Parathyroid adenoma (tissue), 2 donors: Measurements from ENCODE around the gene C2orf72.

ENCODE experiments used
- H2AFZ ChIP-seq: fragments of 300-600 bp; sonication (generic); one replicate; pipeline ENCODE4 v1.7.0; 2017; ENCODE audit warnings: antibody characterized with exemption, mild to moderate bottlenecking
- H3K27ac ChIP-seq: fragments of 300-600 bp; sonication (generic); one replicate; pipeline ENCODE4 v1.7.0; 2017
- H3K27me3 ChIP-seq: fragments of 300-600 bp; sonication (generic); one replicate; pipeline ENCODE4 v1.7.0; 2017; ENCODE audit warnings: low read length; ENCODE audit not compliant: control insufficient read depth, insufficient read depth
- H3K36me3 ChIP-seq: fragments of 300-600 bp; sonication (generic); one replicate; pipeline ENCODE4 v1.7.0; 2017; ENCODE audit warnings: low read length; ENCODE audit not compliant: control insufficient read depth, insufficient read depth
- H3K4me1 ChIP-seq: fragments of 300-600 bp; sonication (generic); one replicate; pipeline ENCODE4 v1.7.0; 2017; ENCODE audit warnings: control low read depth
- H3K4me2 ChIP-seq: fragments of 300-600 bp; sonication (generic); one replicate; pipeline ENCODE4 v1.7.0; 2017; ENCODE audit warnings: low read length
- H3K4me3 ChIP-seq: fragments of 300-600 bp; sonication (generic); one replicate; pipeline ENCODE4 v1.7.0; 2017; ENCODE audit warnings: low read depth, low read length
- H3K79me2 ChIP-seq: fragments of 300-600 bp; sonication (generic); one replicate; pipeline ENCODE4 v1.7.0; 2017; ENCODE audit warnings: control low read depth
- H3K9ac ChIP-seq: fragments of 300-600 bp; sonication (generic); one replicate; pipeline ENCODE4 v1.7.0; 2017; ENCODE audit warnings: mild to moderate bottlenecking
- H3K9me3 ChIP-seq: fragments of 300-600 bp; sonication (generic); one replicate; pipeline ENCODE4 v1.7.0; 2017; ENCODE audit warnings: low read length; ENCODE audit not compliant: control insufficient read depth
- CTCF ChIP-seq: fragments of 300-600 bp; sonication (generic); IDR thresholded peaks from one replicate; pipeline ENCODE4 v1.7.0; 2017; ENCODE audit warnings: antibody characterized with exemption, mild to moderate bottlenecking
- donor health status: primary hyperparathyroidism.

C2orf72 gene

DNA sequence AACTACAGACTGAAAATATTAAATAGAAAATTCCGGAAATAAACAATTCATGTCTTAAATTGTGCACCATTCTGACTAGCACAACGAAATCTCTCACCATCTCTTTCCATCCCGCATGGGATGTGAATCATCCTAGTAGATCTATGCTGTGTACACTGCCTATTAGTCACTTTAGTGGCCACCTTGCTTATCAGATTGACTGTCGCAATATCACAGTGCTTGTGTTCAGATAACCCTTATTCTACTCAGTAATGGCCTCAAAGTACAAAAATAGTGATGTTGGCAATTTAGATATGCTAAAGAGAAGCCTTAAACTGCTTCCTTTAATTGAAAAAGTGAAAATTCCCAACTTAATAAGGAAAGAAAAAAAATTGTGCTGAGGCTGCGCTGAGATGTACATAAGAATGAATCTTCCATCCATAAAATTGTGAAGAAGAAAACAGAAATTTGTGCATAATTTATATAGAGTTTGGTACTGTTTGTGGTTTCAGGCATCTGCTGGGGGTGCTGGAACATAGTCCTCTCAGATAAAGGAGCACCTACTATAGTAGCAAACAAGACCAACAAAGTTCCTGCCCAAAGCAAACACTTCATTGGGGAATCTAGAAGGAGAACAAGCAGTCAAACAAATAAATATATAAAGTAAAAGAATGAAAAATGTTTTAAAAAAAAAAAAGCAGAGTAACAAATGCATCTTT, 31.4 kb downstream of the C2orf72 start:
- Histone ChIP-seq H3K27ac (peak overlapping the region; percentile 67), H3K4me1 (peaks cover 17% of the 10 kb centered on the region), H3K27me3 (no peaks in the 10 kb centered on the region), H3K36me3 (no peaks in the 10 kb centered on the region), H3K4me3 (no peak overlapping the region), H3K9ac (no peak overlapping the region), H3K79me2 (peaks cover 3% of the 10 kb centered on the region), H3K9me3 (no peaks in the 10 kb centered on the region), H3K4me2 (peak overlapping the region; percentile 29), H2AFZ (no peak overlapping the region)
- no peak for TF ChIP-seq CTCF

DNA sequence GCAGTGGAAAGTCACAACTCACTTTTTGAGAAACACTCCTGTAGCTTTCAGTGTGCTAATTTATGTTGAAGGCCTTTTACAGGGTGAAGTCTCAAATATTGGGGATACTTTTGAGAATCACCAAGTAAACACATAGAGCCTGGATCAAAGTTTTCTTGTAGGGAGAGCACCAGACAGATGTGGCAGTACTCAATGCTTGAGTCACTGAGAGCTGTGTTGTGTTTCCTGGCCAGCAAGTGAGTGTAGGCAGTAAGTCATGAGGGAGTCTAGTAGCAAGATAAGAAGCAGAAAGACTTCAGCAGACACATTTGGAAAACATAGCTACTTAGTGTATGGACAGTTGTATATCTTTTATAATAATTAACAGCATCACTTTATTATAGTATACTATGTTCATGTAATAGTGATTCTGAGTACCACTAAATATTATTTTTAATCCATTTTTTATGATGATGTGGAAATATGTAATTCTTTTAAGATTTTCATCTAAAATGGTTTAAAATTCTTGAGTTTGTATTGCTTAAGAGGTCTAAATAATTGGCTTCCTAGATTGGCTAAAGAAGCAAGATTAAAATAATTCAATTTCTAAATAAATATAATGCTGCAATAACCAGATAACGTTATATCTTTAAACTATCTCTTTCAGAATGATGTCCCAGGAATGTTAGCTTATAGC, 32.2 kb downstream of the C2orf72 start:
- H2AFZ ChIP-seq = no peak overlapping the region
- H3K36me3 ChIP-seq = no peaks in the 10 kb centered on the region
- peaks cover 17% of the 10 kb centered on the region for H3K4me1 ChIP-seq
- H3K79me2 ChIP-seq = no peaks in the 10 kb centered on the region
- no peak overlapping the region for H3K4me3 ChIP-seq
- no peak overlapping the region for H3K27ac ChIP-seq
- no peak overlapping the region for H3K4me2 ChIP-seq
- H3K27me3 ChIP-seq = no peaks in the 10 kb centered on the region
- H3K9ac ChIP-seq = no peak overlapping the region
- TF ChIP-seq CTCF = no peak
- no peaks in the 10 kb centered on the region for H3K9me3 ChIP-seq

DNA sequence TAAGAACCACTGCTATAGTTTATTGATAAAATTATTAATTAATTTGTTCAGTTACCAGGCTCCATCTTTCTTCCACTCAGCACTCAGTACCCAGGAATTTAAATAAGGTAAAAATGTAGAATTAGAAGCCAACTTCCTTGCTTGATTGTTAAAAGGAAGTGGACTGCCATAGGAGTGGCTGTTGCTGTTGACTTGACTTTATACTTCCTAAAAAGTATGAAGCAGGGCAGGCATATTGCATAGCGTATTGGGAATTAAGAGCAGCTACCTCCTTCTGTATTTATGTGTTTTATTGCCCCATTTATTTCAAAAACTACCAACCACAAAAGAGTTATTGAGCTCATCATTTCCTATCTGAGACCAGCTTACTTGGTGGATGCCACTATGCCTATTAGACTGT, 47.2 kb downstream of the C2orf72 start:
- Histone ChIP-seq H2AFZ (no peak overlapping the region), H3K9ac (no peak overlapping the region)

DNA sequence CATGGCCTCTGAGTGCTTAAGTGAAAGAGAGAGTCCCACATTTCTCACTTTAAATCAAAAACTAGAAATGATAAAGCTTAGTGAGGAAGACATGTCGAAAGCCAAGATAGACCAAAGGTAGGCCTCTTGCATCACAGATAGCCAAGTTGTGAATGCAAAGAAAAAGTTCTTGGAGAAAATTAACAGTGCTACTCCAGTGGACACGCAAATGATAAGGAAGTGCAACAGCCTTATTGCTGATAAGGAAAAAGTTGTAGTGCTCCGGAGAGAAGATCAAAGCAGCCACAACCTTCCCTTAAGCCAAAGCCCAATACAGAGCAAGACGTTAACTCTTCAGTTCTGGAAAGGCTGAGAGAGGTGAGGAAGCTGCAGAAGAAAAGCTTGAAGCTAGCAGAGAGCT, 51.4 kb downstream of the C2orf72 start:
- no peak for TF ChIP-seq CTCF
- Histone ChIP-seq H3K36me3 (no peaks in the 10 kb centered on the region), H3K9me3 (no peaks in the 10 kb centered on the region), H3K27me3 (no peaks in the 10 kb centered on the region), H3K9ac (no peak overlapping the region), H2AFZ (no peak overlapping the region), H3K4me1 (no peaks in the 10 kb centered on the region), H3K27ac (no peak overlapping the region), H3K4me3 (no peak overlapping the region), H3K4me2 (no peak overlapping the region), H3K79me2 (peaks cover 11% of the 10 kb centered on the region)

More for the DNA sequence above, 47.2 kb downstream of the C2orf72 start:
- H3K27ac ChIP-seq = no peak overlapping the region
- no peak overlapping the region for H3K4me2 ChIP-seq
- H3K36me3 ChIP-seq = no peaks in the 10 kb centered on the region
- no peaks in the 10 kb centered on the region for H3K27me3 ChIP-seq
- no peaks in the 10 kb centered on the region for H3K4me1 ChIP-seq
- H3K9me3 ChIP-seq = no peaks in the 10 kb centered on the region
- H3K79me2 ChIP-seq = peaks cover 3% of the 10 kb centered on the region
- no peak overlapping the region for H3K4me3 ChIP-seq
- no peak for TF ChIP-seq CTCF
